LNCAP (cell line): ENCODE data around the gene HP1BP3.

ENCODE experiments used
- CTCF ChIP-seq: fragments of 450-650 bp; IDR thresholded peaks from 2 replicates; pipeline ENCODE4 v1.5.1; 2017; ENCODE audit warnings: mild to moderate bottlenecking

Gene HP1BP3

GRCh38 chr1:20733360-20733975 lies 53.6 kb downstream of the HP1BP3 start:
- TF ChIP-seq CTCF: no peak

- no peak for TF ChIP-seq CTCF
Measured at GRCh38 chr1:20732588-20733359, 54.3 kb downstream of the HP1BP3 start, which contains the start of gene SH2D5. TSS of gene SH2D5 (minus strand) at chr1:20732703. CDS start at chr1:20728044, 4,659 bp downstream.

DNA sequence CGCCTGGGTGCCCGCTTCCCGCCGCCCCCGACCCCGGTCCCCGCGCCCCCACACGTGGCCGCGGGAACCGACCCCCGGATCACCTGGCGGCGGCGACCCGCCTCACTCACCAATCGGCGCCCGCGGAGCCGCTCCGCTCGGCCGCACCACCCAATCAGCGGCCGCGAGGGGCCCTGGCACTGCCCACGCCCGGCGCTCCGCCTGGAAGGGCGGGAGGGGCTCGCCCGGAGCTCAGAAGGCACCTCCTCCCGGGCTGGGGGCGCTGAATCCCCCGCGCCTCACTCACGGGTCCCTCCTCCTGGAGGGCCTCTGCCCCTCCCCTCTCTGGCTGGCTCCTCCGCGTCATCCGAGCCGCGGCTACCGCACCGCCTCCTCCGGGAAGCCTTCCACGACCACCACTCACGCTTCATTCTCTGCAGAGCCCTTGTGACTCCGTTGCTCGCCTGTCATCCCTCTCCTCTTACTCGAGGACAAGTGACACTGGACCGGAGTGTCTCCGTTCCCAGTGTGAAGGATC lies 55.0 kb downstream of the HP1BP3 start:
- TF ChIP-seq CTCF: no peak

DNA sequence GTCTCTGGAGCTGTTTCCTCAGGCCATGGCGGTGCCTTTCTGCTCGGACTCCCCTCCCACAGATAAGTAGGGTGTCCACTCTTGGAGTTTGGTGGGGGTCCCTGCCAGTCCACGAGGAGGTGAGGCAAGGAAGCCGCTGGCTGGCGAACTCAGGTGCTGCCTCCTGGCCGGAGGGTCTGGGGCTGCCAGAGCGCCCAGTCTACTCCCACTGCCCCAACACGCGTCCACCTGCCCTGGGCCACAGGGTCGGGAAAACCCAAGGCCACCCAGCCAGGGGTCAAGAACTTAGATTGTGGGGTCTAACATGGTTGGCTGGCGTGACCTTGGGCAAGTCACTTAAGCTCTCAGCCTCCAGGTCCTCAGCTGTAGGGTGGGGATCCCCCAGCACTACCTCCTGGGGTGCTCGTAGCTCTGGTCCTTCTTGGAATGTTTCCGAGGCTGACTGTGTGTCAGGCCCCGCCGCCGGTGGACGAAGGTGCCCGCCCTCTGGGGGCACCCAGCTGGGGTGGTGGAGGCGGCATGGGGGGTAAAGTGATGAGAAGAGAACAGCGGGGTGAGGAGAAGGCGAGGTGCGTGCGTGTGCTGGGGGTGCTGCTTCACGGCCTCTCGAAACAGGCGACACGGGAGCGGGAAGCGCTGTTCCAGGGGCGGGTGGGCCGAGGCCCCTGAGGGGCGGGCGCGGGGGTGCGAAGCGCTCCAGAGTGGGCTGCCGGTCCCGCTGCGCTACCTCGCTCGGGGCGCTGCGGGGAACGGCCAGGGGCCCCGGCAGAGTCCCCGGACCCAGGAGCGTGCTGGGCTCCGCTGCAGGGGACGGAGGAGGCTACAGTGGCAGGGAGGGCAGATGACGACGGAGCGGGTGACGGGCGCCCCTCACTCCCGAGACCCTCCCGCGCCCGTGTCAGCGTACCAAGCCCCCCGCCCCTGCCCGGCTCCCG lies 55.8 kb downstream of the HP1BP3 start:
- no peak for TF ChIP-seq CTCF

GRCh38 chr1:20730690-20731056 lies 56.4 kb downstream of the HP1BP3 start:
- no peak for TF ChIP-seq CTCF

- TF ChIP-seq CTCF: no peak
Measured at GRCh38 chr1:20729990-20730689, 57.0 kb downstream of the HP1BP3 start.
